ENCODE results near the gene HMGXB3. TPM values are rescaled to one million over a fixed set of nuclear protein-coding genes. Genes with fewer than 3 reads are reported as not detected.

Gene HMGXB3
- total RNA-seq, 2 experiments from 2014 or later: 35.1 to 44.0 TPM

- H3K4me3 ChIP-seq (ENCODE audit: low read depth, low read length, poor library complexity, severe bottlenecking): no peak overlapping the region
- H3K4me2 ChIP-seq (ENCODE audit: low read length): no peak overlapping the region
- H4K20me1 ChIP-seq (ENCODE audit: insufficient read depth, low read length): no peaks in the 10 kb centered on the region
- ChIA-PET POLR2A (interaction anchor here (0.8 kb wide), 1 partner anchor 9 kb away, joined by 3 read pairs; no protein-coding TSS in a partner anchor), CTCF (ENCODE audit: unreplicated experiment) (no interaction called here)
- no TSS peak for BruUV-seq (replicated peaks)
- H3K27ac ChIP-seq (ENCODE audit: low read depth, low read length, poor library complexity, severe bottlenecking): no peak overlapping the region
- no peak for TF ChIP-seq EZH2phosphoT487 (IDR thresholded peaks at IDR 0.05; ENCODE audit: borderline replicate concordance, low read depth, low read length)
- no peak for TF ChIP-seq CTCF (conservative IDR thresholded peaks at IDR 0.05; ENCODE audit: low read length)
- H3K4me1 ChIP-seq (ENCODE audit: insufficient read depth, low read length, poor library complexity, severe bottlenecking): peaks cover 9% of the 10 kb centered on the region
- H3K79me2 ChIP-seq (ENCODE audit: insufficient read depth, low read depth, low read length): no peaks in the 10 kb centered on the region
- H3K9me3 ChIP-seq (ENCODE audit: low read length): no peaks in the 10 kb centered on the region
- H3K9me2 ChIP-seq (ENCODE audit: insufficient read depth, low read length): no peaks in the 10 kb centered on the region
- no peak overlapping the region for H2AFZ ChIP-seq (ENCODE audit: low read length)
- intact Hi-C loops (cut with micrococcal nuclease; ENCODE audit: unreplicated experiment): loop anchor here (5.0 to 10.0 kb wide), 2 partner anchors 101 to 129 kb away; no protein-coding TSS in a partner anchor
- H3K36me3 ChIP-seq (ENCODE audit: insufficient read depth, low read length): no peaks in the 10 kb centered on the region
- no peak for DNase-seq (ENCODE audit: low spot score)
These were observed 36.8 kb upstream of the HMGXB3 start for GRCh38 chr5:149963729-149964128.

GRCh38 chr5:149966946-149967345 lies 33.6 kb upstream of the HMGXB3 start:
- DNase-seq (ENCODE audit: low spot score): no peak
- intact Hi-C loops (cut with micrococcal nuclease; ENCODE audit: unreplicated experiment): loop anchor here (10.0 kb wide), 1 partner anchor 132 kb away; no protein-coding TSS in a partner anchor
- no peak overlapping the region for H3K4me3 ChIP-seq (ENCODE audit: low read depth, low read length, poor library complexity, severe bottlenecking)
- H3K4me2 ChIP-seq (ENCODE audit: low read length): no peak overlapping the region
- no peaks in the 10 kb centered on the region for H3K79me2 ChIP-seq (ENCODE audit: insufficient read depth, low read depth, low read length)
- POLR2A ChIA-PET: no interaction called here
- CTCF ChIA-PET (ENCODE audit: unreplicated experiment): no interaction called here
- no peak overlapping the region for H3K27ac ChIP-seq (ENCODE audit: low read depth, low read length, poor library complexity, severe bottlenecking)
- no peaks in the 10 kb centered on the region for H4K20me1 ChIP-seq (ENCODE audit: insufficient read depth, low read length)
- no peak overlapping the region for H2AFZ ChIP-seq (ENCODE audit: low read length)
- no peak for TF ChIP-seq EZH2phosphoT487 (IDR thresholded peaks at IDR 0.05; ENCODE audit: borderline replicate concordance, low read depth, low read length)
- TF ChIP-seq CTCF (conservative IDR thresholded peaks at IDR 0.05; ENCODE audit: low read length): no peak
- no peaks in the 10 kb centered on the region for H3K9me3 ChIP-seq (ENCODE audit: low read length)
- BruUV-seq (replicated peaks): no TSS peak
- H3K9me2 ChIP-seq (ENCODE audit: insufficient read depth, low read length): no peaks in the 10 kb centered on the region
- no peaks in the 10 kb centered on the region for H3K36me3 ChIP-seq (ENCODE audit: insufficient read depth, low read length)
- no peaks in the 10 kb centered on the region for H3K4me1 ChIP-seq (ENCODE audit: insufficient read depth, low read length, poor library complexity, severe bottlenecking)

- H3K4me1 ChIP-seq (ENCODE audit: insufficient read depth, low read length, poor library complexity, severe bottlenecking): no peaks in the 10 kb centered on the region
- intact Hi-C loops (cut with micrococcal nuclease; ENCODE audit: unreplicated experiment): loop anchor here (10.0 kb wide), 1 partner anchor 135 kb away; no protein-coding TSS in a partner anchor
- no peaks in the 10 kb centered on the region for H3K36me3 ChIP-seq (ENCODE audit: insufficient read depth, low read length)
- DNase-seq (ENCODE audit: low spot score): no peak
- ChIA-PET POLR2A (no interaction called here), CTCF (ENCODE audit: unreplicated experiment) (no interaction called here)
- no peaks in the 10 kb centered on the region for H3K9me2 ChIP-seq (ENCODE audit: insufficient read depth, low read length)
- no peaks in the 10 kb centered on the region for H3K9me3 ChIP-seq (ENCODE audit: low read length)
- no peak overlapping the region for H3K4me3 ChIP-seq (ENCODE audit: low read depth, low read length, poor library complexity, severe bottlenecking)
- no peak overlapping the region for H3K27ac ChIP-seq (ENCODE audit: low read depth, low read length, poor library complexity, severe bottlenecking)
- H3K79me2 ChIP-seq (ENCODE audit: insufficient read depth, low read depth, low read length): no peaks in the 10 kb centered on the region
- no peaks in the 10 kb centered on the region for H4K20me1 ChIP-seq (ENCODE audit: insufficient read depth, low read length)
- no TSS peak for BruUV-seq (replicated peaks)
- TF ChIP-seq CTCF (conservative IDR thresholded peaks at IDR 0.05; ENCODE audit: low read length) (no peak), EZH2phosphoT487 (IDR thresholded peaks at IDR 0.05; ENCODE audit: borderline replicate concordance, low read depth, low read length) (no peak)
- H2AFZ ChIP-seq (ENCODE audit: low read length): no peak overlapping the region
- no peak overlapping the region for H3K4me2 ChIP-seq (ENCODE audit: low read length)
These were observed 31.2 kb upstream of the HMGXB3 start for GRCh38 chr5:149969181-149969930.
